Measurements from ENCODE around the gene CDH20. TPM values are rescaled to one million over a fixed set of nuclear protein-coding genes. Genes with fewer than 3 reads are reported as not detected.

The CDH20 gene
- total RNA-seq, 1 donor from 2014 or later = 0.63 TPM

GRCh38 chr18:61400016-61400635 lies 66.9 kb downstream of the CDH20 start:
- Mint-ChIP-seq H3K4me3 (no peak overlapping the region), H3K4me1 (peaks cover 21% of the 10 kb centered on the region), H3K36me3 (ENCODE audit: low read depth) (no peaks in the 10 kb centered on the region), H3K27ac (ENCODE audit: unreplicated experiment) (no peak overlapping the region), H3K9me3 (peaks cover 6% of the 10 kb centered on the region), H3K27me3 (ENCODE audit: low read depth) (no peaks in the 10 kb centered on the region)
- TF ChIP-seq, protein P1, sequence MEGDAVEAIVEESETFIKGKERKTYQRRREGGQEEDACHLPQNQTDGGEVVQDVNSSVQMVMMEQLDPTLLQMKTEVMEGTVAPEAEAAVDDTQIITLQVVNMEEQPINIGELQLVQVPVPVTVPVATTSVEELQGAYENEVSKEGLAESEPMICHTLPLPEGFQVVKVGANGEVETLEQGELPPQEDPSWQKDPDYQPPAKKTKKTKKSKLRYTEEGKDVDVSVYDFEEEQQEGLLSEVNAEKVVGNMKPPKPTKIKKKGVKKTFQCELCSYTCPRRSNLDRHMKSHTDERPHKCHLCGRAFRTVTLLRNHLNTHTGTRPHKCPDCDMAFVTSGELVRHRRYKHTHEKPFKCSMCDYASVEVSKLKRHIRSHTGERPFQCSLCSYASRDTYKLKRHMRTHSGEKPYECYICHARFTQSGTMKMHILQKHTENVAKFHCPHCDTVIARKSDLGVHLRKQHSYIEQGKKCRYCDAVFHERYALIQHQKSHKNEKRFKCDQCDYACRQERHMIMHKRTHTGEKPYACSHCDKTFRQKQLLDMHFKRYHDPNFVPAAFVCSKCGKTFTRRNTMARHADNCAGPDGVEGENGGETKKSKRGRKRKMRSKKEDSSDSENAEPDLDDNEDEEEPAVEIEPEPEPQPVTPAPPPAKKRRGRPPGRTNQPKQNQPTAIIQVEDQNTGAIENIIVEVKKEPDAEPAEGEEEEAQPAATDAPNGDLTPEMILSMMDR (conservative IDR thresholded peaks at IDR 0.05) = no peak
- DNase-seq (ENCODE audit: low read depth, low spot score) = no peak

- peaks cover 6% of the 10 kb centered on the region for H3K9me3 Mint-ChIP-seq
- TF ChIP-seq, protein P1 (conservative IDR thresholded peaks at IDR 0.05) = no peak
- peak overlapping the region; percentile 90 for H3K27ac Mint-ChIP-seq (ENCODE audit: unreplicated experiment)
- H3K36me3 Mint-ChIP-seq (ENCODE audit: low read depth) = no peaks in the 10 kb centered on the region
- DNase-seq (ENCODE audit: low read depth, low spot score) = no peak
- H3K4me1 Mint-ChIP-seq = peaks cover 21% of the 10 kb centered on the region
- H3K27me3 Mint-ChIP-seq (ENCODE audit: low read depth) = no peaks in the 10 kb centered on the region
- no peak overlapping the region for H3K4me3 Mint-ChIP-seq
These were observed 67.5 kb downstream of the CDH20 start for GRCh38 chr18:61400716-61401115.

DNA sequence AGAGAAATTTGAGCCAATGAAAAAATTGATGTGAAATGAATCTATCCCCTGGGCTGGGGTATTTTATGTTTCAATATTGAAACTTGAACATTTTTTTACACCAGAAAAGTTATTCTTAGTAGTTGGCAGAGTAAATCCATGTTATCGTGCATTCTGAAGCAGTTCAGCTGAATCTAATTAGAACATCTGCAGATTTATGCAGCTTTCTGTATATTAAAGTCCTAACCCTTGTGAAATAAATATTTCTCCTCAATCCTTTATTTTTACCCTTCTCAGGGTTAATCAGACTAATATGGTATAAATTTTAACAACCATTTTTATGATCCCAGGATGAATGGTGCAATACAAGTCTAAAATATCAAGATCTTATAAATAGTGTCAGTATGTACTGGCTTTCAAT lies 69.5 kb downstream of the CDH20 start:
- H3K27me3 Mint-ChIP-seq (ENCODE audit: low read depth) = no peaks in the 10 kb centered on the region
- TF ChIP-seq, protein P1 (conservative IDR thresholded peaks at IDR 0.05) = no peak
- H3K27ac Mint-ChIP-seq (ENCODE audit: unreplicated experiment) = no peak overlapping the region
- no peak for DNase-seq (ENCODE audit: low read depth, low spot score)
- H3K4me3 Mint-ChIP-seq = no peak overlapping the region
- peaks cover 21% of the 10 kb centered on the region for H3K4me1 Mint-ChIP-seq
- H3K9me3 Mint-ChIP-seq = peaks cover 8% of the 10 kb centered on the region
- no peaks in the 10 kb centered on the region for H3K36me3 Mint-ChIP-seq (ENCODE audit: low read depth)

DNA sequence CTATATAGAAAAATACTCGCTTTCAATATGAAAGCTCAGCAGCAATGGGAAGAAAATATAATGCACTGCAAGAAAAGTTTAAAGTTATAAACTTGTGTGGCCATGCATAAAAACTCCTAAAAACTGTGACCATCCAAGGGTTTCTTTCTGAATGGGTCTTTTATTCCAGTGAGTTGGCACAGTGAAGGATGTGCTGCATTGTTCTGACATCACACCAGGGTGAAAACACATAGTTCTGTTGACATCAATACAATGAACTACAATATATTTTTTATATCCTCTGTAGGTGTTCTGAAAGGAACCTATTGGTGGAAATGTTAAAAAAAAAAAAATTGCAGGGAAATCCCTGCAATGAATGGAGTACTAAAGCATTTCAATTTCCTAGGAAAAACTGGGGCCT lies 80.2 kb downstream of the CDH20 start:
- TF ChIP-seq, protein P1 (conservative IDR thresholded peaks at IDR 0.05) = no peak
- no peak for DNase-seq (ENCODE audit: low read depth, low spot score)
- H3K36me3 Mint-ChIP-seq (ENCODE audit: low read depth) = no peaks in the 10 kb centered on the region
- H3K4me1 Mint-ChIP-seq = peaks cover 29% of the 10 kb centered on the region
- H3K4me3 Mint-ChIP-seq = peak overlapping the region; percentile 65
- H3K9me3 Mint-ChIP-seq = no peaks in the 10 kb centered on the region
- no peaks in the 10 kb centered on the region for H3K27me3 Mint-ChIP-seq (ENCODE audit: low read depth)
- H3K27ac Mint-ChIP-seq (ENCODE audit: unreplicated experiment) = no peak overlapping the region

DNA sequence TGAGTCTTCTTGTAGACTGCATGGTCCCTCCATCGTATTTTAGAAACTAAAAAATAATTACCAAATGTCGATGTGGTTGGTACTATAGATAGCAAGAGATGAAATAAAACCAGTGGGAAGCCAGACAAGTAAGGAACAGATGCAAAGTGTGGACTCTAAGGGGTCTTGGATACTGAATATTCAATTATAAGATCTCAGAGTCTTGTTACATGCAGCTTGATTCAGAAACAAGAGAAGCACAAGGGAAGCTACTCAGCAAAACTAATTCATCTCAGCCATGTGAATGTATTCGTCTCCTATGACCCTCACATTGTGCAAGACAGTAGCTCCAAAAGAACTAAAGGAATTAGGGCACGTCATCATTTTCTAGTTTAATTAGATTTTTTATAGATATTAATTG lies 80.9 kb downstream of the CDH20 start:
- peak overlapping the region; percentile 65 for H3K4me3 Mint-ChIP-seq
- no peaks in the 10 kb centered on the region for H3K9me3 Mint-ChIP-seq
- H3K4me1 Mint-ChIP-seq = peaks cover 29% of the 10 kb centered on the region

More for the DNA sequence above, 80.9 kb downstream of the CDH20 start:
- no peak for DNase-seq (ENCODE audit: low read depth, low spot score)
- no peak overlapping the region for H3K27ac Mint-ChIP-seq (ENCODE audit: unreplicated experiment)
- TF ChIP-seq, protein P1 (conservative IDR thresholded peaks at IDR 0.05) = no peak
- no peaks in the 10 kb centered on the region for H3K27me3 Mint-ChIP-seq (ENCODE audit: low read depth)
- H3K36me3 Mint-ChIP-seq (ENCODE audit: low read depth) = no peaks in the 10 kb centered on the region

Measured in neural crest cell (in vitro differentiated cells).